Brain microvascular endothelial cell (primary cell): Measurements from ENCODE around the gene ESPL1.

ENCODE experiments used
- DNase-seq: peaks from one replicate; pipeline ENCODE4 v3.0.0-alpha.2; 2020
- H3K27ac ChIP-seq: fragments of 250-450 bp; sonication (Bioruptor Pico); 2 replicates; pipeline ENCODE4 v1.5.1; 2020; ENCODE audit warnings: mild to moderate bottlenecking, moderate library complexity
- H3K27me3 ChIP-seq: fragments of 250-450 bp; sonication (Bioruptor Pico); replicated peaks from 2 replicates; pipeline ENCODE4 v1.5.1; 2020; ENCODE audit warnings: mild to moderate bottlenecking
- H3K36me3 ChIP-seq: fragments of 250-450 bp; sonication (Bioruptor Pico); replicated peaks from 2 replicates; pipeline ENCODE4 v1.5.1; 2020; ENCODE audit warnings: mild to moderate bottlenecking
- H3K4me3 ChIP-seq: 2 replicates; pipeline ENCODE4 v1.5.1; 2011; ENCODE audit warnings: low read depth, mild to moderate bottlenecking, control low read depth, low read length, moderate library complexity
- CTCF ChIP-seq: IDR thresholded peaks from 2 replicates; pipeline ENCODE4 v1.5.1; 2011; ENCODE audit warnings: low read depth, mild to moderate bottlenecking, moderate library complexity, low read length, control low read depth, inconsistent platforms; ENCODE audit errors: missing control alignments
- in situ Hi-C: cut with HindIII; loops from 2 replicates; pipeline ENCODE4 v1.10.0; 2017; ENCODE audit warnings: low sequenced_read_pairs, low pct_ligation_motif_present

ESPL1 gene

DNA sequence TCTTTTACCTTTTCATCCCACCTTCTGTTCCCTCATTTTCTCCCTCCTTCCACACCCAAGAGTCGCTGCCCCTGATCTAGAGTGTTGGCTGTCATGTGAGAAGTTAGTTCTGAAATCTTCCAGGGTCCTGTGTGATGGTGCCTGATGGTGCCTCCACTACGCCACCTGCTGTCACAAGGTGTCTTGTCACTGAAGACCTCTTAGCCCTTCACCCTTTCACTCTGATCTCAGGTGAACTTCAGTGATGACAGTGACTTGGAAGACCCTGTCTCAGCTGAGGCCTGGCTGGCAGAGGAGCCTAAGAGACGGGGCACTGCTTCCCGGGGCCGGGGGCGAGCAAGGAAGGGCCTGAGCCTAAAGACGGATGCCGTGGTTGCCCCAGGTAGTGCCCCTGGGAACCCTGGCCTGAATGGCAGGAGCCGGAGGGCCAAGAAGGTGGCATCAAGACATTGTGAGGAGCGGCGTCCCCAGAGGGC lies 19.7 kb downstream of the ESPL1 start:
- Histone ChIP-seq H3K4me3 (no peak overlapping the region), H3K36me3 (peaks cover 4% of the 10 kb centered on the region), H3K27me3 (no peaks in the 10 kb centered on the region), H3K27ac (no peak overlapping the region)
- TF ChIP-seq CTCF: peak; percentile 75
- in situ Hi-C loops: no loop called here
- DNase-seq: peak; percentile 34

- Histone ChIP-seq H3K4me3 (no peak overlapping the region), H3K36me3 (peaks cover 3% of the 10 kb centered on the region), H3K27ac (no peak overlapping the region), H3K27me3 (no peaks in the 10 kb centered on the region)
- in situ Hi-C loops: no loop called here
- no peak for TF ChIP-seq CTCF
- DNase-seq: no peak
Measured at GRCh38 chr12:53288322-53288721, 20.2 kb downstream of the ESPL1 start.

DNA sequence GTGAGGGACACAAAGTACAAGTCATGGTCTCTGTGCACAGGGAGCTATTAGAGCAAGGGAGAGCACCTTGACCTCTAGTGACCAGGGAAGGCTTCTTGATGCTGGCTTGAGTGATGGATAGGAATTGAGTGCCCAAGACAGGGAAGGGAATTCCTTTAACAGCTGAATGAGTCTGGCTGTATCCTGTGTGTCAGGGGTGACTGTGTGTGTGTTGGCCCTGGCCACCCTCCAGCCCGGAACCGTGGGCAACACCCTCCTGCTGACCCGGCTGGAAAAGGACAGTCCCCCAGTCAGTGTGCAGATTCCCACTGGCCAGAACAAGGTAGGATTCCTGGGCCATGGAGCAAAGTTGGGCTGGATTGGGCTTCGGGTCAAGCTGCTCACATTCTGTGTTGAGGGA lies 21.8 kb downstream of the ESPL1 start:
- no peak for TF ChIP-seq CTCF

DNA sequence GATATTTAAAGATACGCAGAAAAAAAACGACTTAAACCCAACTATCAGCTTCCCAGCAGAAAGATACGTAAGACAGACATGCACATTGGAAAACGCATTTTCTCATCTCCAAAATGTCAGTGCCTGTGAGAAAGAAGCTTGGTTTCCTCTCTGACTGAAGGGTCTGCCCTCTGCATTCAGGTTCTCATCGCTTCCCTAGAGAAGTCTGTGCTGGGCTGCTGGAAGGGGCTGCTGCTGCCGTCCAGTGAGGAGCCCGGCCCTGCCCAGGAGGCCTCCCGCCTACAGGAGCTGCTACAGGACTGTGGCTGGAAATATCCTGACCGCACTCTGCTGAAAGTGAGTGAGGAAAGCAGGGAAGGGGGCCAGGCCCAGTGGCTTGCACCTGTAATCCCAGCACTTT lies 22.6 kb downstream of the ESPL1 start:
- in situ Hi-C loops: no loop called here
- H3K27me3 ChIP-seq: no peaks in the 10 kb centered on the region
- H3K27ac ChIP-seq: peak overlapping the region; percentile 65
- peak; percentile 32 for DNase-seq
- no peak overlapping the region for H3K4me3 ChIP-seq
- H3K36me3 ChIP-seq: no peaks in the 10 kb centered on the region
- TF ChIP-seq CTCF: peak; percentile 4

More for the DNA sequence above, 21.8 kb downstream of the ESPL1 start:
- Histone ChIP-seq H3K27ac (peak overlapping the region; percentile 37), H3K27me3 (no peaks in the 10 kb centered on the region), H3K36me3 (no peaks in the 10 kb centered on the region), H3K4me3 (no peak overlapping the region)
- in situ Hi-C loops: no loop called here
- no peak for DNase-seq

DNA sequence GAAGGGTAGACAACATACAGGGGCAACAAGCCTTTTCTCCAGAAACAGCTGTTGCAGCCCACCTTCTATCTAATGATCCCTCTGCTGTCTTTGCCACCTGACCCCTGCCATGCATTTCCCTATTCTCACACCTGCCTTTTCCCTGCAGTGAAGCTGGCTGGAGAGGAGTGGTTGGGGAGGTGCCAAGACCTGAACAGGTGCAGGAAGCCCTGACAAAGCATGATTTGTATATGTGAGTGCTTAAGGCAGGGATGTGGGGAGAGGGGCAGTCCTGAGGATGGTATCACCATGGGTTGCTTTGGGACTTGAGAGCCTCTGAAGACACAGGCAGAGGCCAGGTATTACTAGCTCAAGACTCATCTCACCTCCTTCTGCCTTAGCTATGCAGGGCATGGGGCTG lies 24.3 kb downstream of the ESPL1 start:
- H3K36me3 ChIP-seq: no peaks in the 10 kb centered on the region

More for the DNA sequence above, 24.3 kb downstream of the ESPL1 start:
- Histone ChIP-seq H3K27ac (no peak overlapping the region), H3K4me3 (no peak overlapping the region), H3K27me3 (no peaks in the 10 kb centered on the region)
- DNase-seq: no peak
- in situ Hi-C loops: no loop called here
- TF ChIP-seq CTCF: no peak
